GM12878 (cell line): Measurements from ENCODE around the gene HTT-AS.

Source experiments
- ATF3 ChIP-seq: IDR thresholded peaks from 2 replicates; pipeline ENCODE4 v1.6.1; 2011; ENCODE audit warnings: low read depth, mild to moderate bottlenecking, low read length, moderate library complexity, borderline replicate concordance; ENCODE audit errors: extremely low read depth
- CHD4 ChIP-seq: fragments of 200-600 bp; sonication (generic); IDR thresholded peaks from 2 replicates; pipeline ENCODE4 v1.6.1; 2016; ENCODE audit warnings: mild to moderate bottlenecking
- CTCF ChIP-seq, 3 experiments: IDR thresholded peaks in 2 of 3; conservative IDR thresholded peaks in 1 of 3; 2 replicates each; pipeline ENCODE4 v1.5.1; 2011; ENCODE audit warnings: low read depth in 3 of 3, low read length in 3 of 3, mild to moderate bottlenecking in 3 of 3, control low read depth in 2 of 3, moderate library complexity in 2 of 3, inconsistent platforms in 1 of 3, mixed read lengths in 1 of 3; ENCODE audit not compliant: control insufficient read depth in 2 of 3, insufficient read depth in 1 of 3; ENCODE audit errors: extremely low read depth in 1 of 3
- EGR1 ChIP-seq, 2 experiments: IDR thresholded peaks; 1 replicate in 1 of 2; 2 replicates in 1 of 2; pipeline ENCODE4 v1.6.1; 2011 to 2012; ENCODE audit warnings: low read depth in 2 of 2, low read length in 2 of 2, borderline replicate concordance in 1 of 2, mild to moderate bottlenecking in 1 of 2, moderate library complexity in 1 of 2
- EP300 ChIP-seq, 2 experiments: fragments of 150-350 bp in 1 of 2; IDR thresholded peaks; 2 replicates each; pipeline ENCODE4 v1.6.1; 2011 to 2012; ENCODE audit warnings: low read depth in 2 of 2, low read length in 2 of 2, borderline replicate concordance in 1 of 2, improper control_type of control experiment in 1 of 2, inconsistent platforms in 1 of 2; ENCODE audit not compliant: control insufficient read depth in 1 of 2
- FOS ChIP-seq: IDR thresholded peaks from 3 replicates; pipeline ENCODE4 v1.6.1; 2011; ENCODE audit warnings: borderline replicate concordance; ENCODE audit not compliant: insufficient read length; ENCODE audit errors: extremely low read depth
- GABPA ChIP-seq: IDR thresholded peaks from 2 replicates; pipeline ENCODE4 v1.6.1; 2014; ENCODE audit warnings: antibody characterized with exemption, low read depth, mild to moderate bottlenecking, inconsistent platforms
- MAX ChIP-seq: IDR thresholded peaks from 2 replicates; pipeline ENCODE4 v1.6.1; 2012; ENCODE audit warnings: low read depth, low read length, improper control_type of control experiment
- MLLT1 ChIP-seq: fragments of 450-650 bp; IDR thresholded peaks from 2 replicates; pipeline ENCODE4 v1.6.1; 2016; ENCODE audit warnings: mild to moderate bottlenecking
- POLR2A ChIP-seq: IDR thresholded peaks from 2 replicates; pipeline ENCODE4 v1.6.1; 2011; ENCODE audit warnings: low read depth, mild to moderate bottlenecking, low read length
- PRDM15 ChIP-seq: fragments of 450-650 bp; formaldehyde crosslinking; IDR thresholded peaks from 2 replicates; pipeline ENCODE4 v1.4.0; 2020; ENCODE audit warnings: mild to moderate bottlenecking, moderate library complexity
- SRF ChIP-seq, 2 experiments: IDR thresholded peaks; 2 replicates each; pipeline ENCODE4 v1.6.1; 2011; ENCODE audit warnings: low read depth in 2 of 2, low read length in 2 of 2, mild to moderate bottlenecking in 1 of 2, moderate library complexity in 1 of 2
- ZBED1 ChIP-seq: IDR thresholded peaks from 2 replicates; pipeline ENCODE4 v1.6.1; 2016; ENCODE audit warnings: borderline replicate concordance

- no peak for TF ChIP-seq EGR1 (IDR thresholded peaks at IDR 0.05; ENCODE audit: borderline replicate concordance in 1 of 2, low read depth in 2 of 2, low read length in 2 of 2)
- no peak for TF ChIP-seq FOS
- no peak for TF ChIP-seq CHD4
- TF ChIP-seq CTCF (IDR thresholded peaks at IDR 0.05 in 2 of 3, conservative IDR thresholded peaks at IDR 0.05 in 1 of 3; ENCODE audit: control insufficient read depth in 2 of 3, extremely low read depth in 1 of 3, insufficient read depth in 1 of 3, low read depth in 3 of 3, low read length in 3 of 3): no peak
- TF ChIP-seq MLLT1: no peak
- no peak for TF ChIP-seq PRDM15
- TF ChIP-seq ATF3: no peak
- TF ChIP-seq ZBED1: no peak
- no peak for TF ChIP-seq POLR2A
- TF ChIP-seq MAX: no peak
- no peak for TF ChIP-seq GABPA
- no peak for TF ChIP-seq EP300 (IDR thresholded peaks at IDR 0.05; ENCODE audit: borderline replicate concordance in 1 of 2, control insufficient read depth in 1 of 2, low read depth in 2 of 2, low read length in 2 of 2)
- no peak for TF ChIP-seq SRF (IDR thresholded peaks at IDR 0.05; ENCODE audit: low read depth in 2 of 2, low read length in 2 of 2)
These were observed 47.3 kb upstream of the HTT-AS start for GRCh38 chr4:3121596-3121995.
